Neural progenitor cell (in vitro differentiated cells): ENCODE data around the gene WNT3A. TPM values are rescaled to one million over a fixed set of nuclear protein-coding genes. Genes with fewer than 3 reads are reported as not detected.

Experiments
- DNase-seq: peaks from one replicate; pipeline ENCODE4 v3.0.0-alpha.2; 2016; ENCODE audit warnings: low spot score
- H2AFZ ChIP-seq: fragments of 200-600 bp; sonication (generic); replicated peaks from 2 replicates; pipeline ENCODE4 v1.6.1; 2016; ENCODE audit warnings: antibody characterized with exemption
- H3F3A ChIP-seq: fragments of 200-600 bp; sonication (generic); 2 replicates; pipeline ENCODE4 v1.6.1; 2016; ENCODE audit warnings: antibody characterized with exemption, low read depth
- H3K27ac ChIP-seq: fragments of 200-600 bp; sonication (generic); 2 replicates; pipeline ENCODE4 v1.5.1; 2016; ENCODE audit warnings: mild to moderate bottlenecking
- H3K27me3 ChIP-seq: fragments of 200-600 bp; sonication (generic); 2 replicates; pipeline ENCODE4 v1.6.1; 2016; ENCODE audit warnings: mild to moderate bottlenecking, moderate library complexity
- H3K36me3 ChIP-seq: fragments of 200-600 bp; sonication (generic); 2 replicates; pipeline ENCODE4 v1.5.1; 2016
- H3K4me1 ChIP-seq: fragments of 200-600 bp; sonication (generic); 2 replicates; pipeline ENCODE4 v1.6.1; 2016; ENCODE audit warnings: mixed run types
- H3K4me2 ChIP-seq: fragments of 200-600 bp; sonication (generic); 2 replicates; pipeline ENCODE4 v1.6.1; 2016
- H3K4me3 ChIP-seq: fragments of 200-600 bp; sonication (generic); 2 replicates; pipeline ENCODE4 v1.5.1; 2016
- H3K79me2 ChIP-seq: fragments of 200-600 bp; sonication (generic); 2 replicates; pipeline ENCODE4 v1.6.1; 2016; ENCODE audit warnings: low read depth
- H3K9ac ChIP-seq: fragments of 200-600 bp; sonication (generic); 2 replicates; pipeline ENCODE4 v1.6.1; 2016
- H3K9me3 ChIP-seq: fragments of 200-600 bp; sonication (generic); 2 replicates; pipeline ENCODE4 v1.5.1; 2016; ENCODE audit warnings: low read depth
- H4K20me1 ChIP-seq: fragments of 200-600 bp; sonication (generic); 2 replicates; pipeline ENCODE4 v1.6.1; 2016; ENCODE audit warnings: low read depth
- H3K27ac Mint-ChIP-seq: 3 replicates; pipeline ENCODE4 v1.8.0; 2021; ENCODE audit warnings: mixed read lengths
- H3K27me3 Mint-ChIP-seq: 2 replicates; pipeline ENCODE4 v1.8.0; 2022; ENCODE audit warnings: low read depth, mild to moderate bottlenecking, inconsistent platforms, moderate library complexity, mixed read lengths; ENCODE audit not compliant: insufficient read depth
- H3K36me3 Mint-ChIP-seq: 3 replicates; pipeline ENCODE4 v1.8.0; 2021; ENCODE audit warnings: mixed read lengths
- H3K4me1 Mint-ChIP-seq: 3 replicates; pipeline ENCODE4 v1.8.0; 2021; ENCODE audit warnings: mixed read lengths
- H3K4me3 Mint-ChIP-seq: 3 replicates; pipeline ENCODE4 v1.8.0; 2021; ENCODE audit warnings: mild to moderate bottlenecking, moderate library complexity, mixed read lengths
- H3K9me3 Mint-ChIP-seq: 3 replicates; pipeline ENCODE4 v1.8.0; 2020; ENCODE audit warnings: mixed read lengths
- CTCF ChIP-seq: fragments of 200-600 bp; sonication (generic); IDR thresholded peaks from 2 replicates; pipeline ENCODE4 v1.5.1; 2017; ENCODE audit warnings: antibody characterized with exemption, mild to moderate bottlenecking
- EZH2 ChIP-seq: fragments of 200-600 bp; sonication (generic); IDR thresholded peaks from 2 replicates; pipeline ENCODE4 v1.6.1; 2017; ENCODE audit warnings: antibody characterized with exemption, mild to moderate bottlenecking, moderate library complexity
- EZH2phosphoT487 ChIP-seq: fragments of 200-600 bp; sonication (generic); IDR thresholded peaks from 2 replicates; pipeline ENCODE4 v1.6.1; 2017; ENCODE audit warnings: antibody characterized with exemption
- total RNA-seq: library from RNA; depleted of rRNA; stranded (reverse); fragments of >200 nt; gene quantifications from 2 replicates; pipeline ENCODE4 v1.2.3, GENCODE V29; 2015; ENCODE audit warnings: low replicate concordance

WNT3A gene
- total RNA-seq, 1 donor from 2014 or later = not detected

- Histone ChIP-seq H3K9me3 (no peaks in the 10 kb centered on the region), H3F3A (peaks cover 6% of the 10 kb centered on the region), H3K27me3 (no peaks in the 10 kb centered on the region), H2AFZ (peak within 1 kb of the TSS; percentile 58), H3K9ac (peak within 1 kb of the TSS; percentile 99), H3K79me2 (peaks cover 48% of the 10 kb centered on the region), H3K4me2 (peak within 1 kb of the TSS; percentile 98), H4K20me1 (peaks cover 45% of the 10 kb centered on the region), H3K36me3 (no peaks in the 10 kb centered on the region), H3K4me1 (peaks cover 31% of the 10 kb centered on the region), H3K27ac (peak within 1 kb of the TSS; percentile 94), H3K4me3 (peak within 1 kb of the TSS; percentile 100)
- peaks cover 12% of the 10 kb centered on the region for H3K36me3 Mint-ChIP-seq
- H3K27ac Mint-ChIP-seq = peak within 1 kb of the TSS; percentile 96
- peak; percentile 98 for DNase-seq
- peaks cover 2% of the 10 kb centered on the region for H3K9me3 Mint-ChIP-seq
- peaks cover 9% of the 10 kb centered on the region for H3K27me3 Mint-ChIP-seq
- H3K4me3 Mint-ChIP-seq = peak within 1 kb of the TSS; percentile 99
- peaks cover 46% of the 10 kb centered on the region for H3K4me1 Mint-ChIP-seq
- TF ChIP-seq CTCF = no peak
- no peak for TF ChIP-seq EZH2phosphoT487
- no peak for TF ChIP-seq EZH2
These were observed 75.6 kb downstream of the WNT3A start, which contains the start of gene ARF1 for GRCh38 chr1:228082214-228082917. Gene ARF1 (plus strand): TSS chr1:228082708. CDS start chr1:228097115, 14,407 bp downstream.

- no peaks in the 10 kb centered on the region for H3K36me3 ChIP-seq
- peak; percentile 59 for DNase-seq
- H3K79me2 ChIP-seq = peaks cover 57% of the 10 kb centered on the region
- H3K27me3 ChIP-seq = no peaks in the 10 kb centered on the region
- H3K9me3 ChIP-seq = no peaks in the 10 kb centered on the region
- peak overlapping the region; percentile 98 for H3K4me2 ChIP-seq
- Mint-ChIP-seq H3K27me3 (peaks cover 9% of the 10 kb centered on the region), H3K36me3 (peaks cover 19% of the 10 kb centered on the region), H3K27ac (peak overlapping the region; percentile 96), H3K4me3 (peak overlapping the region; percentile 99), H3K4me1 (peaks cover 48% of the 10 kb centered on the region), H3K9me3 (peaks cover 2% of the 10 kb centered on the region)
- H2AFZ ChIP-seq = peak overlapping the region; percentile 58
- TF ChIP-seq CTCF (no peak), EZH2 (no peak), EZH2phosphoT487 (no peak)
- H3K9ac ChIP-seq = peak overlapping the region; percentile 99
- H3F3A ChIP-seq = peaks cover 6% of the 10 kb centered on the region
- H4K20me1 ChIP-seq = peaks cover 53% of the 10 kb centered on the region
- peak overlapping the region; percentile 100 for H3K4me3 ChIP-seq
- H3K4me1 ChIP-seq = peaks cover 31% of the 10 kb centered on the region
- H3K27ac ChIP-seq = peak overlapping the region; percentile 94
These were observed 76.4 kb downstream of the WNT3A start for GRCh38 chr1:228082918-228083870.

- no peaks in the 10 kb centered on the region for H3K36me3 ChIP-seq
- peak overlapping the region; percentile 99 for H3K9ac ChIP-seq
- H3K79me2 ChIP-seq = peaks cover 63% of the 10 kb centered on the region
- H3K9me3 ChIP-seq = no peaks in the 10 kb centered on the region
- H3K27ac ChIP-seq = no peak overlapping the region
- H3K4me1 Mint-ChIP-seq = peaks cover 48% of the 10 kb centered on the region
- peaks cover 2% of the 10 kb centered on the region for H3K9me3 Mint-ChIP-seq
- peak overlapping the region; percentile 98 for H3K4me2 ChIP-seq
- H3K27ac Mint-ChIP-seq = peak overlapping the region; percentile 96
- H4K20me1 ChIP-seq = peaks cover 60% of the 10 kb centered on the region
- H3F3A ChIP-seq = peaks cover 6% of the 10 kb centered on the region
- no peaks in the 10 kb centered on the region for H3K27me3 ChIP-seq
- H3K4me1 ChIP-seq = peaks cover 26% of the 10 kb centered on the region
- peak overlapping the region; percentile 100 for H3K4me3 ChIP-seq
- TF ChIP-seq EZH2 (no peak), CTCF (peak; percentile 4)
- H3K4me3 Mint-ChIP-seq = peak overlapping the region; percentile 99
- H2AFZ ChIP-seq = no peak overlapping the region
- H3K27me3 Mint-ChIP-seq = peaks cover 9% of the 10 kb centered on the region
- H3K36me3 Mint-ChIP-seq = peaks cover 25% of the 10 kb centered on the region
- DNase-seq = peak; percentile 50
These were observed 77.1 kb downstream of the WNT3A start for GRCh38 chr1:228083871-228084278.
